HG03060 (cell line): ENCODE data around the gene HEBP1.

ENCODE experiments used
- ATAC-seq: cut with Tn5 transposase; IDR thresholded peaks from one replicate; pipeline ENCODE4 v1.9.1; 2021; ENCODE audit warnings: low read depth, moderate number of reproducible peaks; ENCODE audit not compliant: unreplicated experiment

Gene HEBP1

GRCh38 chr12:13024531-13024916 is 24.5 kb upstream of the HEBP1 start:
- no peak for ATAC-seq

GRCh38 chr12:13023811-13024530 is 23.9 kb upstream of the HEBP1 start:
- ATAC-seq = no peak

- ATAC-seq = no peak
Observed at GRCh38 chr12:13022851-13023271, 22.8 kb upstream of the HEBP1 start.

GRCh38 chr12:13011098-13011497 is 11.0 kb upstream of the HEBP1 start:
- no peak for ATAC-seq

- no peak for ATAC-seq
Observed at GRCh38 chr12:13008741-13009380, 8.8 kb upstream of the HEBP1 start.

GRCh38 chr12:13007496-13008233 is 7.6 kb upstream of the HEBP1 start:
- no peak for ATAC-seq

- no peak for ATAC-seq
Observed at GRCh38 chr12:13005649-13006048, 5.6 kb upstream of the HEBP1 start.

GRCh38 chr12:13004986-13005385 is 4.9 kb upstream of the HEBP1 start:
- no peak for ATAC-seq

GRCh38 chr12:13004361-13004760 is 4.3 kb upstream of the HEBP1 start:
- no peak for ATAC-seq

GRCh38 chr12:13002301-13003097 is 2.4 kb upstream of the HEBP1 start:
- no peak for ATAC-seq

- no peak for ATAC-seq
Observed at GRCh38 chr12:13001775-13002040, 1.6 kb upstream of the HEBP1 start.

GRCh38 chr12:13000925-13001774 is 1.1 kb upstream of the HEBP1 start:
- ATAC-seq = no peak

- no peak for ATAC-seq
Observed at GRCh38 chr12:13000616-13000924, 505 bp upstream of the HEBP1 start.

GRCh38 chr12:12999271-12999958 is 650 bp downstream of the HEBP1 start:
- ATAC-seq = no peak

GRCh38 chr12:12998248-12998647 is 1.8 kb downstream of the HEBP1 start:
- ATAC-seq = no peak

GRCh38 chr12:12997734-12998133 is 2.3 kb downstream of the HEBP1 start:
- ATAC-seq = no peak

GRCh38 chr12:12997156-12997555 is 2.9 kb downstream of the HEBP1 start:
- ATAC-seq = no peak

- no peak for ATAC-seq
Observed at GRCh38 chr12:12996209-12996608, 3.9 kb downstream of the HEBP1 start.

GRCh38 chr12:12995088-12995487 is 5.0 kb downstream of the HEBP1 start:
- ATAC-seq = no peak

GRCh38 chr12:12993367-12993766 is 6.7 kb downstream of the HEBP1 start:
- ATAC-seq = no peak
